ENCODE results near the gene LRRC8E.
A peak's percentile ranks its signal among the peaks of the same experiment; 100 is the strongest.

The LRRC8E gene

DNA sequence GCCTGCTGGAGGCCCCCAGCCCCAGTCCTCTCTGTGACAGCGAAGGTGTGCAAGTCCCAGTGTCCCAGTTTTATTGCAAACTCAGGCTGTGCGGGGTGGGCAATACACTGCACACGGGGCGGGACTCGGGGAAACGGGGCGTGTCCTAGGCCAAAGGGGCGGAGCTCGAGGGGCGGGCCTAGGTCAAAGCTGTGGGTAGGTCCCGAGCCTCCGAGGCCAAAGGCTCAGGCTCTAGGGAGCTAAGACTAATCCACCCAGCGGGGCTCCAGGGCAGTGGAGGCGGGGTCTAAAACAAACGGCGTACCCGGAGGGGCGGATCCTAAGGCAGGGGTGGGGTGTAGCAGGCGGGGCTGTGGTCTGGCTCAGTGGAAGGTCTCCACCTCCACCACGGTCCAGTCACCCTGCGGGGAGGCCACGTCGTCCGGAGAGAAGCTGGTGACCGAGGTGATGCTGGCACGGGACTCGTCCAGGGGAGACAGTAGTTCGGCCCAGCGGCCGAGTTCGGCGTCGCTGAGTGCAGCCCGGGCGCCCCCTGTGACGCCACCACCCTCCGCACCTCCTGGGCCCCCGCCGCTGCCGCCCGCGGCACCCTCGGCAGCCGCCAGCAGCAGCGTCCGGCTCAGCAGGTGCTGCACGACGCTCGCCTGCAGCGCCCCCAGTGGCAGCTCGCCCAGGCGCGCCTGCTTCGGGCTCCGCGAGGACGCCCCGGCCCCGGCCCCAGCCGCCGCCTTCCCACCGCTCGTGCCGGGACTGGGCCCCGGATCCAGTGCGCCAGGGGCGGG lies 19.4 kb upstream of the LRRC8E start:
- DNase-seq: no peak

- DNase-seq: no peak
Measured at GRCh38 chr19:7869453-7869909, 18.8 kb upstream of the LRRC8E start.

GRCh38 chr19:7869910-7870511 lies 18.3 kb upstream of the LRRC8E start:
- DNase-seq: no peak

DNA sequence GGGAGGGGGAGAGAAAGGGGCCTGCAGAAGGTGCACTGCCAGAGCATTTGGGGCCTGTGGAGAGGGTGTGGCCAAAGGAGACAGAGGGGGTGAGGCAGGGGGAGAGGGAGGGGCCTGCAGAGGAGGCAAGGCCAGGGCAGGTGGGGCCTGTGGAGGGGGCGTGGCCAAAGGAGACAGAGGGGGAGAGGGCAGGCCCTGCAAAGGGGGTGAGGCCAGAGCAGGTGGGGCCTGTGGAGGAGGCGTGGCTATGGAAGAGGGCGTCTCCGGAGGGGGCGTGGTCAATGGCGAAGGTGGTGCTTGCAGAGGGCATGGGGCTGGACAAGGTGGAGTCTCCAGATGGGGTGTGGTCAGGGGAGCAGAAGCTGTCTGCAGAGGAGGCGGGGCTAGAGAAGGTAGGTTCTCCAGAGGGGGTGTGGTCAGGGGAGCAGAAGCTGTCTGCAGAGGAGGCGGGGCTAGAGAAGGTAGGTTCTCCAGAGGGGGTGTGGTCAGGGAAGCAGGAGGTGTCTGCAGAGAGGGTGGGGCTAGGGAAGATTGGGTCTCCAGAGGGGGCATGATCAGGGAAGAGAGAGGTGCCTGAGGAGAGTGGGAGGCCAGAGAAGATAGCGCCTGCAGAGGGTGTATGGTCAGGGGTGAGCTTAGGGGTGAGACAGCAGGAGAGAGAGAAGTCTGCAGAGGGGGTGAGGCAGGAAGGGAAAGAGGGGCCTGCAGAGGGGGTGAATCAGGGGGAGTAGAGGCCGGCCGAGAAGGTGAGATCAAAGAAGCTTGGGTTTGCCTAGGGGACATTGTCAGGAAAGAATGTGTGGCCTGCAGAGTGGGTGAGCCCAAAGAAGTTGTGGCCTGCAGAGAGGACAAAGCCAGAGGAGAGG lies 17.5 kb upstream of the LRRC8E start:
- DNase-seq: peak; percentile 21

DNA sequence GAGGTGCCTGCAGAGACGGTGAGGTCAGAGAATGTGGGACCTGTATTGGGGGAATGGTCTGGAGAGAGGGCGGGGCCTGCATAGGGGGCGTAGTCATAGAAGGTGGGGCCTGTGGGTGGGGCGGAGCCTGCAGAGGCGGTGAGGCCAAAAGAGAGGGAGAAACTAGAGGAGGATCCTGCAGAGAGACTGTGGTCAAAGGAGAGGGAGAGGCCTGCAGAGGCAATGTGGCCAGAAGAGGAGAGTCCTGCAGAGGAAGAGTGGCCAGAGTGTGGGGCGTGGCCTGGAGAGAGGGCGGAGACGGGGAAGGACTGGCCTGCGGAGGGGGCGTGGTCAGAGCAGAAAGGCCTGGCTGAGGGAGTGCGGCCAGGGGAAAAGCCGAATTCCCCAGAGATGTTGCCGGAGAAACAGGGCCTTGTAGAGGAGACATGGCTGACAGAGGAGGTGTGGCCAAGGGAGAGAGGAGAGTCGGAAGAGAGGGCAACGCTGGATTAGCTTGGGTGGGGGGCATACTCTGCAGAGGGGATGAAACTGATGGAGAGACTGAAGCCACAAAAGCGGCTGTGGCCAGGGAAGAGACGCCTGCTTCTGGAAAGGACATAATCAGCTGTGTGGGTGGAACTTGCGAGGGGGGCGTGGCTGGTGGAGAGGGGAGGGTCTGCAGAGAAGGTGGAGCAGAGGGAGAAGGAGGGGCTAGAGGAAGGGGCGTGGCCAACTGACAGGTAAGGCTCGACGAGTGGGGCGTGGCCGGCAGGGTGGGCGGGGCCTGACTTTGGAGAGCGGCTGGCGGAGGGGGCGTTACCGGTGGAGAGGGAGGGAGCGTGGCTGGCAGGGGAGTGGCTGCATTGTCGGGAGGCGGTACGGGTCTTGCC lies 16.6 kb upstream of the LRRC8E start:
- peak; percentile 65 for DNase-seq

DNA sequence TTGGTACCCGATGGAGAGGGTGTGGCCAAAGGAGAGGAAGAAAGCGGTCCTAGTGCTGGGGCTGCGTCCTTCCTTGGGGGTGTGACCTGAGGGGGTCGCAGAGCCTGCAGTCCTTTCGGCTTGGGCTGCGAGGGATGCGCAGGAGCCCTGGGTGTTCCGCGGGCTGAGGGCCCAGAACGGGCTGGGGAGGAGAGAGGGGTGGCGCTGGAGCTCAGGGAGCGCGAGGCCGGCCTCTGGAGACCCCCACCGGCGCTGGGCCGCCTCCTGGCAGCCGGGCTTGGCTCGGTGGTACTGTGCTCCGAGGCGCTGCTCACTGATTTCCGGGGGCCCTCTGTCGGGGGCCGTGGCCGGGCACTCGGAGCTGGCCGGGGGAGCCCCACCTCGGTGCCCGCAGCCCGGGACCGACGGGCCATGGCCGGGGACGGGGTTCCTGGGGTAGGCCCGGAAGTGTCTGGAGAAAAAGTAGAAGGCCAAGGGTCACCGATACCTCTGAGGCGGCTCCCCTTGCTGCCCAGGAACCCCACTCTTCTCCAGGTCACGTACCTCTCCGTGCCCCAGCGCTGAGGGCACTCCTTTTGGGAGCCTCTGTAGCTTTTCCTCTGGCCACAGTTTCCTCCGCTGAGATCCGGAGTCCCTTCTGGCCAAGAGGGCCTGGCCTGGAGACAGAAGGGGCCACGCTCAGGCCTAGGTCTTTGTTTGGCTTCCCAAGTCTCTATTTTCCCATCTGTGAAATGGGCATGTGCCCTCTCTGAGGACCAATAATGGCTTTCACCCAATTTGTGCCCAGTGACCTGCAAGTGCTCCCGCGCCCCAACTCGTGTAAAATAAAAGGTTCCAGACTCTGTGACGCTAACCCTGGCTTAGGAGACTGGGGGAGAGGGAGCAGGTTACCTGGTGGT lies 15.8 kb upstream of the LRRC8E start:
- no peak for DNase-seq

GRCh38 chr19:7873304-7874075 lies 14.8 kb upstream of the LRRC8E start:
- no peak for DNase-seq

DNA sequence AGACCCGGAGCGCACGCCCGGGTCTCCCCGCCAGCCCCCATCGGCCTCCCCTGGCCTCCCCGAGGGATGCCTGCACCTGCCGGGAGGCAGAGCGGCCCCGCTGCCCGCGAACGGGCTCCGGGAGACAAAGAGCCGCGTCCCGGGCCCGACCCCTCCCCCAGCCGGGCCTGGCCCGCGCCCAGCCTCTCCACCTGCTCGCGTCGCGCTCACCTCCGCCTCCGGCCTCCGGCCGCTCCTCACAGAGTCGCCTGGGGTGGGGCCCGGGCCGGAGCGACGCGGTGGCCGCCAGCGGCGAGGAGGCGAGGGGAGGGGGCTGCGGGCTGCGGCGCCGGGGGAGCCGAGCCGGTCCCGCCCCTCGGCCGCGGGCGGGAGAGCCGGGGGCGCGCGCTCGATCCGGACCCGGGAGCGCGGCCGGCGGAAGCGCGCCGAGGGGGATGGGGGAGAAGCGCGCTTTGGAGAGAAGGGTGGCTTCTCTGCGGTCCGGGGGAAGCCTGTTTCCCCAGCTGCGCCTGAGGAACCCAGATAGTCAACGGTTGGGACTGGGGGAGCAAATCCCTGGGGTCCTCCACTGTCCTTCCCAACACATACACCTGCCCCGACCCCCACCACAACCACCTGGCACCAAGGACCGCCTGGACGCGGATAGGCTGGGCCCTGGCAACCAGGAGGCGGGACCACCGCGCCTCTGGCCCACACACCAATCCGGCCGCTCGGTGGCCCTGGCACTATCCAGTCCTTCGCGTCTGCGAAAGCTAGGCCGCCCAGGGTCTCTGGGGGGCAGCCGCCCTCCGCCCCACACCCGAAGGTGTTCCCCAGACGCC lies 14.0 kb upstream of the LRRC8E start, which contains the start of gene PRR36:
PRR36 (minus strand) TSS at position 315 of the 821 bp plus-strand sequence. CDS start 701 bp downstream, outside the sequence.
- DNase-seq: peak; percentile 92

DNA sequence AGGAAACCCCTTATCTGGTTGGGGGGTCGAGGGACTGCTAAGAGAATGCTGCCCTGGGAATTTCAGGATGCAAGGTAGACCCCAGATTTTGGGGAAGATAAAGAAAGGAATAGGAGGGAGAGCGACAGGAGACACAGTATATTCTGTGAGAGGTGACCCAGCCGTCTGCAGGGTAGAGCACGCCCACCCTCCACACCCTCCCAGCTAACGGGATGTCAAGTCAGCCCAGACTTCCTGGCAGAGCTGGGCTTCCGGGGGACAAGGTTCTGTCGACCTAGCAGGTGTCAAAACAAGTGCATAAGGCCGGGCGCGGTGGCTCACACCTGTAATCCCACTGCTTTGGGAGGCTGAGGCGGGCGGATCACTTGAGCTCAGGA lies 13.4 kb upstream of the LRRC8E start:
- DNase-seq: no peak

DNA sequence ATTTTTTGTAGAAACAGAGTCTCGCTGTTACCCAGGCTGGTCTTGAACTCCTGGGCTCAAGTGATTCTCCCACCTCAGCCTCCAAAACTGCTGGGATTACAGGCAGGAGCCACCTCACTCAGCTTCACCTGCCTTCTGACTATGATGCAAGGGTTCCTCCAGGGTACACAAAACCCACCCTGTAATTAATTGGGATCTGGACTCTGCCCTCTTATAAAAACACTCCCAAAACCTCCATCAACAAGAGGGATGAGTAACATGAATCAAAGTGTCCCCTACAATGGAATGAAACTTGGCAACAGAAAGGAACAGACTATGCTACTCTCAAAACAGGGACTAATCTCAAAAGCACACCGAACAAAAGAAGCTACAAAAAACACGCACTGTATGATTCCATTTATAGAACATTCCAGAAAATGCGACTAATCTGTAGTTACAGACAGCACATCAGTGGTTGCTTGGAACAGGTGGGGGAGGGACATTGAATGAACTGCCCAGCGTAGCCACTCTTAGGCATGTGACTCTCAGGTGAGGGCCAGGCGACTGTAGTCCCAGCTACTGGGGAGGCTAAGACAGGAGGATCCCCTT lies 11.0 kb upstream of the LRRC8E start:
- DNase-seq: no peak

- DNase-seq: no peak
Measured at GRCh38 chr19:7879111-7879807, 9.1 kb upstream of the LRRC8E start.

GRCh38 chr19:7879836-7880235 lies 8.5 kb upstream of the LRRC8E start:
- DNase-seq: peak; percentile 75

GRCh38 chr19:7881910-7882309 lies 6.4 kb upstream of the LRRC8E start:
- DNase-seq: no peak

DNA sequence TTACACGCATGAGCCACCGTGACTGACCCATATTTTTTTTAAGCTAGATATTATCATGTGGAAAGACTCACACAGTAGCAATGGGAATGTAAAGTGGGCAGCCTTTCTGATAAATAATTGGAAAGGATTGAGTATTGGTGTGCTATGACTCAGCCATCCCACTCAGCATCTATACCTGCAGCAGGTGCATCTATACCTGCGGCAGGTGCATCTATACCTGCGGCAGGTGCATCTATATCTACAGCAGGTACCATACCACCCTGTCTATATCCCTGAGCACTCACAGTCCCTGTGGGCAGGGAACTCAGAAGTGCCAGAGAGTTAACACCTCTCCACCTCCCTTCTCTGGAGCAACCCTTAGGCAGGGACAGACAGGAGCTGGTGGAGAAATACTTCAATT lies 5.2 kb upstream of the LRRC8E start:
- no peak for DNase-seq

DNA sequence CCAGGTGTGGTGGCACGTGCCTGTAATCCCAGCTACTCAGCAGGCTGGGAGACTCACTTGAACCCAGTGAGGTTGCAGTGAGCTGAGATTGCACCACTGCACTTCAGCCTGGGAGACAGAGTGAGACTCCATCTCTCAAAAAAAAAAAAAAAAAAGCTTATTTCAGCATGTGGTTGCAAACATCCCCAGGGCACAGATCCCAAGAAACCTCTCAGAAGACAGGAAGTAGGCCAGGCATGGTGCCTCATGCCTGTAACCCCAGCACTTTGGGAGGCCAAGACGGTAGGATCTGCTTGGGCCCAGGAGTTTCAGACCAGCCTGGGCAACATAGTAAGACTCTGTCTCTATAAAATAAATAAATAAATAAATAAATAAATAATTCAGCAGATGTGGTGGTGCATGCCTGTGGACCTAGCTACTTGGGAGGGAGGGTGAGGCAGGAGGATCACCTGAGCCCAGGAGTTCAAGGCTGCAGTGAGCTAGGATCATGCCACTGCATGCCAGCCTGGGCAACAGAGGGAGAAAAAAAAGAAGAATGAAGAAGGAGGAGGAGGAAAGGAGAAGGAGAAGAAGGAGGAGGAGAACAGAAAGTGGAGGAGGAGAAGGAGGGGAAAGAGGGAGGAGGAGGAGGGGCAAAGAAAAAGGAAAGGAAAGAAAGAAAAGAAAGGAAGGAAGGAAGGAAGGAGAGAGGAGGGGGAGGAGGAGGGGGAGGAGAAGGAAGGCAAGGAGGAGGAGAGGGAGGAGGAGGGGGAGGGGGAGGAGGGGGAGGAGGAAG lies 4.3 kb upstream of the LRRC8E start:
- DNase-seq: no peak

GRCh38 chr19:7885818-7886217 lies 2.5 kb upstream of the LRRC8E start:
- DNase-seq: no peak

DNA sequence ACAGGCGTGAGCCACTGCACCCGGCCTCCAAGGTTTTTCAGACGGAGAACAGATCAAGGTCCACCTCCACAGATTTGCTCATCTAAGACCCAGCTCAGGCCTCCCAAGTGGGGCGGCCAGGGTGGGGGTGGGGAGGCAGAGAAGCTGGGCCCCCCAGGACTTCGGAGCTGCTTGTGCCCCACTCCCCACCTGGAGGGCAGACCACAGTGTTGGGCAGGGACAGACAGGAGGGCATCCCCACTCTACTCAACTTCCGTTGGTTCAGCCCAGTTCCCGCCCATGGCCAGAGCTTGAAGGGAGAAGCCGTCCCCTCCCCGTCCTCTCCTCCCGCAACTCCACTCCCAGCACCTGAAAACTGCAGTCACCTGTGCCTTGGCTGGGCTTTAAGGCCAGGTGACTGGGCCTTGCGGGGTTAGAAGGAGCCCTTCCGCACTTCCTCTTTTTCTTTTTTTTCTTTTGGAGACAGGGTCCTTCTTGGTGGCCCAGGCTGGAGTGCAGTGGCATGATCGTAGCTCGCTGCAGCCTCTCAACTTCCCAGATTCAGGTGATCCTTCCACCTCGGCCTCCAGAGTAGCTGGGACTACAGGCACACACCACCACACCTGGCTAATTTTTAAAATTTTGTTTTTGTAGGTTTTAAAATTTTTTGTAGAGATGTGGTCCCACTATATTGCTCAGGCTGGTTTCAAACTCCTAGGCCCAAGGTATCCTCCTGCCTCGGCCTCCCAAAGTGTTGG lies 734 bp upstream of the LRRC8E start:
- DNase-seq: no peak
